HG03378 (cell line): ENCODE data around the gene S1PR1.

ENCODE experiments used
- ATAC-seq: cut with Tn5 transposase; IDR thresholded peaks from one replicate; pipeline ENCODE4 v1.9.1; 2021; ENCODE audit warnings: mild to moderate bottlenecking, moderate library complexity; ENCODE audit not compliant: unreplicated experiment

S1PR1 gene

DNA sequence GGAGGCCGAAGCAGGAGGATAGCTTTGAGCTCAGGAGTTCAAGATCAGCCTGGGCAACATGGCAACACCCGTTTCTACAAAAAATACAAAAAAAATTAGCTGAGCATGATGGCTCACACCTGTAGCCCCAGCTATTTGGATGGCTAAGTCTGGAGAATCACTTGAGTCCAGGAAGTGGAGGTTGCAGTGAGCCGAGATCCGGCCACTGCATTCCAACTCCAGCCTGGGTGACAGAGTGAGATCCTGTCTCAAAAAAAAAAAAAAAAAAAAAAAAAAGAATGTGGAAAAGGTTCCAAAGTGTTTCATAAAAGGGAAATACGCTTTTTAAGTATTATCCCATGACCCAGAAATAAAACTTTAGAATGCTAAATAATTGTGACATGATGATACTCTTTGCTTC is 8.0 kb downstream of the S1PR1 start:
- no peak for ATAC-seq

DNA sequence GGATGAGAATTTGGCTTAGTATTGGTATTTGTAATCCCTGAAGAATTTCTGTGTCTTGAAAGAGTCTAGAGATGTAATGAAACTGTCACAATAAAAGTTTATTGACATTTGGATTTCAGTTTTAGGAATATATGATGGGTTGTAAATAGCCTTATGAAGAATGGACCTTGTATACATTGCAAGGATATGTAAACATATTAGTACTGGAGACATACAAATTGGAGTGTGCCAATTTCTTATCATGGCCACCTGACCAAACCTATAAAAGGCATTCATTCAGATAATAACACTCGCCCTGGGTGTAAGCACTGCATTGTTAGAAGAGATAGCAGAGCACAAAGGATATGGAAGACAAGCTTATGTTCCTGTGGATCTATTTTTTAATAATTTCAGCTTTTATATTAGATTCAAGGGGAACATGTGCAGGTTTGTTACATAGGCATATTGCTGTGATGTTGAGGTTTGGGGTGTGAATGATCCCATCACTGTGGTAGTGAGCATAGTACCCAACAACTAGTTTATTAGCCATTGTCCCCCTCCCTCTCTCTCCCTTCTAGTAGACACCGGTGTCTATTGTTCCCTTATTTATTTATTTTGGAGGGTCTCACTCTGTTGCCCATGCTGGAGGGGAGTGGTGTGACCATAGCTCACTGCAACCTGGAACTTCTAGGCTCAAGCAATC is 8.6 kb downstream of the S1PR1 start:
- no peak for ATAC-seq

DNA sequence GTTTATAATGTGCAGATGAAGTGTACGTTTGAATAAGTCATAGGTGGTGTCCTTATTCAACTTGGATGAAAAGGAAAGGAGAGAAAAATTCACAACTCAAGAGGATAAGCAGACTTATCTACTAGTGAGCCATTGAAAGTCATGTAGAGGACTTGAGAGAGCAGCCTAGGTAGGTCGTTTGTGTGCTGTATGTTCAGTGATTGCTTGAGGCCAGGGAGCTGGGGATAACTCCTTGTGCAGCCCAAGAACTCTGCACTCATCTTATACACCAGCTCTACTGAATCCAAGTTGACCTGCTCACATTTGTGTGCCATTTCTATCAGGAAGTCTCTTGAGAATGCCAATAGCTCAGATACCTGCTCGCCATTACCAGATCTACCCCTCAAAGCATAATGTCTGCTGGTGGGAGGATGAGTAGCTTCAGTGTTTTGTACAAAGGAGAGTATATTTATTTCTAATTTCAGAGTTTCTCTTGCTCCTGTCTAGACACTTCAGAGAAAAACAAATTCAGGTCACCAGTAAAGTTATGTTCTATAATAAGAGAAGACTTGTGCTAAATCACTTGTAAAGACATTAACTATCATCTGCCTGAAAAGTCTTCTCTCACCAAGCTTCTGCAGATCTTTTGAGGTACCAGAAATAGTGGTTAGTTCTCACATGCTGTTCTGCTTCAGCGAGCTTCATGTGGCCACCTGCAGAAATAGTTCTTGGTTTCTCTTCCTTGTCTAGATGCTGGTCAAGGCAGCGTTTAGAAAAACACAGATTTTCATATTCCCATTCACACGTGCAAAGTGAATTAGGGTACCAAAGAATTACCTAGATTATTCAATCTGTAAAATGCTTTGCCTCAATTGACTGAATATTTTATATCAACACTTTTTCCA is 10.8 kb downstream of the S1PR1 start:
- peak; percentile 95 for ATAC-seq

DNA sequence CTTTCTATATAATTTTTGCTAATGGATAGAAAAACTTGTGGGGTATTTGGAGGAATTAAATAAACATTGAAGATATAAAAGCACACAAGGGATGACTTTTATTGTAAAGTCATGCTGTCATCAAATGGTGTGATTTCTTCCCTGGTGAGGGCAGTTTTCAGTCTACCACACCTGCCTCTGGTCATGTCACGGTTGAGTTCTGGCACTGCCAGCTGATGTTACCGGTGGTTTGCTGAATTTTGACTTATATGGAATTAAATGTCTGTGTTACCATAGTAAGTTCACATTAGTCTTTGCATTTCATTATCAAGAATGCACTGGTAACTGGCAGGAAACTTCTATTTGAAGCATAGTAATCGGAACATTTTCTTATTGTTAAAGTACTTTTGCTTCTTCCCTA is 13.4 kb downstream of the S1PR1 start:
- ATAC-seq, result no peak

DNA sequence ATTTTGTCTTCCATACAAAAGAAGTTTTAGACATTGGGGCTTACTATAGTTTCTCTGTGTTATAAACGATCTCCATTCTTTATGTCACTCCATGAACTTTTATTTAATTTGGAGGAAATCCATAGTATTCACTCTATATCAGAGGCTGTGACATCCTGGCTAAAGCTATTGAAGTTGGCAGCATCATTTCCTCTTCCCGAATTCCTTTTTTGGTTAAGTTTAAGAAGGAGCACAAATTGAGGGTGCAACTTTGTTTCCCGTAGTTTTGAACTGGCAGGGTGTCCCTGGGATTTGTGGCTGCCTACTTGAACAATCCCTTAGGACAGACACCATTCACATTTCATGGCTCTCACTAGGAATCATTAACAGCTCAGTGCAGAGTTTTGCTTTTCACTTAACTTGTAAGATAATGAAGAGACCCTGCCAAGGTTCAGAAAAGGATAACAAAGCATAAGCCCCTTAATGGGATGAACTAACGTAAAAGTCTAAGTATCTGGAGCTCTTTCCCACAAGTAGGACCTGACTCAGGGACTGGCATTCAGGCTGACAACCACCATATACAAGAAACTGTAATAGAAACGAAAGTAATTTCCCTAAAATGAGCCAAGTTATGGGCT is 13.9 kb downstream of the S1PR1 start:
- no peak for ATAC-seq

DNA sequence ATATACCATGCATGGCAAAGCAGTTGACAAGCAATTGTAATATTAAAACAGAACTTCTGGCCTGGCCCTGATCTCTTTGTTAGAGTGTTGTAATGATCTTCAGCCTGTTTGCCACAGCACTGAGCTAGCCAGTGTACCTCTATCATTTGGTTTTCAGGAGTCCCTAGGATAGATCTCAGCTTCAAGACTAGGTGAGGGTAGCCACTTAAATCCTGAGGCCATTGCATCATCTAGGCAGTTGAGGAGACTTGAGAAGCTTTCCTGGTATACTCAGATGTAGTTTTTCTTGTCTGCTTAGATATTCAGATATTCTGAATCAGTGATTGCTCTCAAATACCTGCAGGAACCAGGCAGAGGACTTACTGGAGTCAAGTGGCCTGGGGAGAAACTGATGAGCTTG is 14.7 kb downstream of the S1PR1 start:
- ATAC-seq, result no peak

DNA sequence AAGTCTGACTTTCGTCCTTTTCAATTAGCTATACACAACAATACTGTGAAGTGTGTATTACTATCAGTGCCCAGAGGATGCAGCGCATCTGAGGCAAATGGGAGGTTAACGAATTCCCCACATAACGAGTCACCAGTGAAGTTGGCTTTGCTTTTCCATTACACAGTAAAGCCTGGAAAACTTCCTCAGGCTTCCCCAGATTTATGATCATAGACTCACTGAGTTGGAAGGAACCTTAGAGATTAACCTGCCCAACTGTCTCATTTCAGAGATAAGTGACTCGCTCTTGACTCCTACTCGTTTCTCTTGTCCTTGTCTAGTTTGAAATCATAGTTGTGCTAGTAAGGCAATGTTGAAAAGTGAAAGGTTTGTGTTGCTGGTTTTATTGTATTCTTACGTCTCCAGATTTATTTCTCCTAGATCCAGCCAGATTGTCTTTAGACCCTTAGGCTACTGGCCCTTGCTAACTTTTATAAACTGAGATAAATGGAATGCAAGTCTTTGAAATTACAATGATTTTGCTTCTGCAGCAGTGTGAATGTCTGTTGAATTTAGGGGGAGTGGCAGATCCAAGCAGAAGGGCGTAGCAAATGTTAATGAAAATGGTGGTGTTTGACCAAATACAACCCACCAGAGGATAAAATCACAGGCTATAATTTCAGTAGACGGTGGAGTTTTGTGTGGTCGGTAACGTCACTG is 17.3 kb downstream of the S1PR1 start:
- ATAC-seq, result no peak

DNA sequence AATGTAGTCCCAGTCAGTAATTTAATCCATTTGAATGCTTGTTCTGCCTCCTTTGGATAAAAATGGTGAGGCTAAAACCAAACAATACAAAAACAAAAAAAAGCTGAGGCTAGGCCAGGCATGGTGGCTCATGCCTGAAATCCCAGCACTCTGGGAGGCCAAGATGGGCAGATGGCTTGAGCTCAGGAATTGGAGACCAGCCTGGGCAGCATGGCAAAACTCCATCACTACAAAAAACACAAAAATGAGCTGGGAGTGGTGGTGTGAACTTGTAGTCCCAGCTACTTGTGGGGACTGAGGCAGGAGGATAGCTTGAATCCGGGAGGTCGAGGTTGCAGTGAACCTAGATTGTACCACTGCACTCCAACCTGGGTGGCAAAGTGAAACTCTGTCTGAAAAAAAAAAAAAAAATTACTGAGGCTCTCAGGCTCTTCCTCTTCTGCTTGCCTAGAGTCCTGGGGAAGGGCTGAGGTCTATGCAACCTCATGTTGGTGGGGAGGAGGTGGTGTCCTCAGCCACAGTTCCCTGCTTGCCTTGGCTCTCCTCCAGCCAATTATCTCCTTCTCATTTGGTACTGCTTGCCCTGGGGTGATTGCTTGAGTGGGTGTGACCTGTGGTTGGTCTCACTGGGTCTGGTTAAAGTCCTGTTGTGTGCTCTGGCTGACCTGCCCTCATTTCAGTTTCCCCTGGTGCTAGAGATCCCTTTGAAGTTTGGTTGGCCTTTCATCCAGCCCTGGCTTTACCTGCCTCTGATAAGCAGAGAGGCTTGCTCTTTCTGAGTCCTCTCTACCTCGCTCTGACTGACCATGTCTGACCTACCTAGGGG is 20.9 kb downstream of the S1PR1 start:
- peak; percentile 93 for ATAC-seq

DNA sequence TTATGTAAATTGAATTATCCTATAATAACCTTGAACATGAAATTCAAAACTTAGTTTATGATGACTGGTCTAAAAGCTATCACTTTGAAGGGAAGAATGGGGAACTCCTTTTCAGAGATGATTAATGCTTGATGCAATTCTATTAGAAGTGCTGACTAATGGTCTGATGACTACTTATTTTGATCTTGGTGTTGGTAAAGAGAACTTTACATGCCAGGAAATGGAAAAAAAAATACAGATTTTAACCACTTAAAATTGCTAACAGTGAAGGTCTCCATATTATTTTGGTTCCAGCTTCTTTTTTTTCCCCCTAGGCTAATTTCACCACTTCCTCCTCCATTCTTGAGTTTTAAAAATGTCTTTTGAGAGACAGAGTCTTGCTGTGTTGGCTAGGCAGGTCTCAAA is 22.9 kb downstream of the S1PR1 start:
- ATAC-seq, result no peak

DNA sequence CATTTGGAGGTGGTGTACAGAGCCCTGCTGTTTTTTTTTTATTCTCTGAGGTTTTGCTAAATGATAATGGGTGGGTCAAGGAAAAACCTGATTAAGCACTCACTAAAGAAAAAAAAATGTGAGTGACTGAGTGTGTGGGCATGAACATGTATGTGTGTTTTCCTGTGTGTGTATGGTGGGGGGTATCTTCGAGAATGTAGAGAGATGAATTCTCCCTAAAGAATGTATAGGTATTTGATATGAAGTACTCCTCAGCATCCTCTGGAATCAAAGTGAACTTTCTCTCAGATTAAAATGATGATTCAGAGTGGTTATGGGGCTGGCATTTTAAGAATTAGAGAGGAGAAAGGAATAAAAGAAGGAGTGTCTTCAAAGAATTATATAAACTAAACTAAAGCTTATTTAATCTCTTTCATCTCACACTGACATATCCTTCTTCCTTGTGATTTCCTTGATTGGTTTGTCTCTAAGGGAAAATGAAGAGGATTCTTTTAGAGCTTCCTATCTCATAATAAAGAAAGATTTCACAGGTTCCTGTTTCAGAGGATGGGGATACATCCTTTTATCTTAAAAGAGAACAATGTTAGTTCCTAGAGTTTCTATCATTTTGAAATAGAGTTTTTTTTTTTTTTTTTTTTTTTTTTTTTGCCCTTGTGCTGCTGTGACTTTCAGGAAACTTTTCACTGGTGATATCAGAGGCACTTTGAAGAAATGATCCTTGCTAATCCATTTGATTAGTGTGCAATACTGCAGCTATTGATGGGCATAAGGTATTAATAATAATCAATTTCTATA is 23.9 kb downstream of the S1PR1 start:
- no peak for ATAC-seq

DNA sequence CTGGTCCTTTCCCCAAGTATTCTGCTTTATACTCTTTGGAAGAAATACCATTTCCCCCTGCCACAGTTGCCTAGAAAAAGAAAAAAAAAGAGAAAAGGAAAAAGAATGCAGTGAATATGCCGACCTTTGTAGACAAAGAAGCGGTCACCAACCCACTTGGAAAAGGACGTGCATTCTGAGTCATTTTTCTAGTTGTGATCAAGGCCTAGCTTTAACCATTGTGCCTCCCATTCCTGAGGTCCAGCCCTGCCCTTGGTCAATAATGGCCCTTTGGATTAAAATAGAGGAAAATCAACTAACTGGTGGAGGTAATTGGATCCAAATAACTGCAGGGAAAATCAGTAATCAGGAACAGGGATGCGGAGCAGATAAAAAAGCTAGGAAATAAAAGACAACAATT is 24.8 kb downstream of the S1PR1 start:
- ATAC-seq, result no peak

DNA sequence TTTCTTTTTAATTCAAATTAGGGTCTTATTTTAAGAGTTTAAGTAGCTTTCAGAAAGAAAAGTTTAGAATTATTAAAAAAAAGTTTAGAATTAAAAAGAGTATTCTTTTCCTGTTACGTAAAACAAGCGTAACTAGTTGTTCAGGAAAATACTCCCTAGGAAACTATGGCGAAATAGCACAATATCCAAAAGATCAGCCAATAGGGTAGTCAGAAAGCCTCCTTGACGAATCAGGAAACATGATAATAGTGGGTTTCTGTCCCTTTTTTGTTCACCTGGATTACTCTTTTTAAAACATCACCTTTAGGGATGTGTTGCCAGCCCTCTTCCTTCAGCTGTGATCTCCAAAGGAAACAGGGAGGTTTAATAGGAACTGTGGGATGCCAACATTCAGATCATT is 25.2 kb downstream of the S1PR1 start:
- ATAC-seq, result no peak

DNA sequence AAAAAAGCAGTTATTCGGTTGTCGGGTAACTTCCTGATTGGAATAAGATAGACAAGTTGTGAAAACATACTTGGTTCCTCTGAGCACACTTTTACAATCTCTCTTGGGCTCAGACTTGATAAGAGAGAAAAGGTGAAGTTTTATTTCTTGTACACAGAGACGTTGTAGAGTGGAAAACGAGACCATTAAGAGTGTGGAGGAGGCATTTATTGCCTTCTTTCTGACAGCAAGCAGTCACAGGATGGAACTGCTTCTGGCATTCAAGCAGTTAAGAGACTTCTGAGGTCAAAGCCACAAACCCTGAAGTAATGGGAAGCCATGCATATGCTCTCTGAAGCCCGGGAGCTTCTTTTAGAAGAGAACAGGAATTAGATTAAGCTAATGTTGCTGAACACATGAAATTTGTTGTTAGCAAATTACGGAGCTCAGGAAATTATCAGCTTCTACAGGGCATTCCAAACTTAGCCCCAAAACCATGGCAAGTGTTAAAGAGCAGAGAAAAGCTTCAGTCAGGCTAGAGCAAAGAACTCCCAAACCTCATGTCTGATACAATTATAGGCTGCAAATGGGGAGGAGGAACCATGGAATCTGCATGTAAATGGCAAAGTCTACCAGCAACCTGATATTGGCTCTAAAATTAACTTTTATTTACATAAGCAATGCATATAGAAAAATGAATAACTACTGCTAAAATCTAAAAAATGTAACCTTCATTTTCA is 26.0 kb downstream of the S1PR1 start:
- no peak for ATAC-seq

DNA sequence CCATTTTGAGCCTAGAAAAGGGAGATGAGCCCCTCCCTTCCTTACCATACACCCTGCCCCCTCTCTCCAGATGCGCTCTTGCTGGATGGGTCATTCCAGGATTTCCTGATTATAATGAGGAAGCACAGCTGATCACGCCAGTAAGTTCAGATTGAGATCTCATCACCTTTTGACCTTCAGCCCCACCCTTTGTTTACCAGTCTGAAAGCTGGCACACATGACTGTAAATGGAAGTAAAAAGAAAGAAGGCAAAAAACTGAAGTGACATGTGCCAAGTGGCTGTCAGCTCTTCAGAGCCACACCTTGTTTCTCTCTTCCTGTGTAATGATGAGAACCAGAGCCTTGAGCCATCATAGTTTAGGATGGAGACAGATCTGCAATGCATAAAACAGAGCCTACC is 27.9 kb downstream of the S1PR1 start:
- no peak for ATAC-seq

DNA sequence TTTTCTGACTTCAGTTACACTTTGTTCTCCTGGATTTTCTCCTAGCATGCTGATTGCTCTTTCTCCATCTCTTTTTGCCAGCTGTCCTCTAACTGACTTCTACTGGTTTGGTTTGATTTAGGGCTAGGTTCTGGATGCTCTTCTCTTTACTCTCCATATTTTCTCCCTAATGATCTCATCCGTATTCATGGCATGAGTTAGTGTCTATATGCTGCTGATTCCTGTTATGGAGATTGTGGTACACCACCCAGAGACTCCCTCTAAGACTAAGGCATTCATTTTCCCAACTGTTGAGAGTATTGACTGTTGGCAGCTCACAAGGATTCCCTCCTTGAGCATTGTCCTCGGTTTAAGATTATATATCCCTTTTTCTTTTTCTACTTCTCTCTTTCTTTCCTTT is 28.9 kb downstream of the S1PR1 start:
- ATAC-seq, result no peak

DNA sequence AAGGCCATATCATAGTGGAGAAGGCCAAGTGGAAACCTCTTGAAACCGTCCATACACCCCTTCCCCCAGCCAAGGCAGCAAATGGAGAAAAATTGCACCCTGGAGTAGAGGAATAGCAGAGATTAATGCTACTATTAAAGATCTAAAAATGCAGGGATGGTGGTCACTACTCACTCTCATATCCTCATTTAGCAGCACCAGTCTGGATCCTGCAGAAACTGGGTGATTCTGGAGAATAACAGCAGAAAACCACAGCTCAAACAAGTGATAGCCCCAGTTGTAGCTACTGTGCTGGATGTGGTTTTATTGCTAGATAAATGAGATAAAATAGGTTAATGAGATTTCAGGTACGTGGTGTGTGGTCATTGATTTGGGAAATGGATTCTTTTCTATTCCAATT is 30.3 kb downstream of the S1PR1 start:
- ATAC-seq, result no peak

DNA sequence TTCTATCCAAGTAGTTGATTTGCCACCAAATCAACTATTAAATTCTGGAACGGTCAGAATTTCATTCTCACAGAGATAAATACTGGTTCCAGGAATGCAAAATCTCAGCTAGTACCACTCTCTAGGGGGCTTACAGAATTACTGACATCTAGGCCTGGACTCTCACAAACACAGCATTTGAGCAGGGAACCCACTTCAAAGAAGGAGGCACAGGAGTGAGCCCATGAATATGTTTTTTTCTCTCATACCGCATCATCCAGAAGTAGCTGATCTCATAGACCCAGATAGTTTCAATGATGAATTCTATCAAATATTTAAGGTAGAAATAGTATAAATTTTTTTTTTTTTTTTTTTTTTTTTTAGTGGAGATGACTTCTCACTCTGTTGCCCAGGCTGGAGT is 32.1 kb downstream of the S1PR1 start:
- ATAC-seq, result no peak

DNA sequence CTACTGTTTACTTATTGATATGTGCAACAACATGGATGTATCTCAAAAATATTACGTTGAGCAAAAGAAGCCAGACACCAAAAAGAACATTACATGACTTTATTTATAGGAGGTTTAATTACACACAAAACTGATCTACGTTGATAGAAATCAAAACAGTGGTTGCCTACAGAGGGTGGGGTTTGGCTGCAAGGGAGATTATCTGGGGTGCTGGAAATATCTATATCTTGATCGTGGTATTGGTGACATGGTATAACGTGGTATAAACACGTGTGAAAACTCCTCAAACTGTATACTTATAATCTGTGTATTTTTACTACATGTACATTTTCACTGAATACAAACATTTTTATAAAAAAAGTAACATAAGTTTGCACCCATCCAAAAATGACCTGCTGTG is 38.9 kb downstream of the S1PR1 start:
- ATAC-seq, result no peak

DNA sequence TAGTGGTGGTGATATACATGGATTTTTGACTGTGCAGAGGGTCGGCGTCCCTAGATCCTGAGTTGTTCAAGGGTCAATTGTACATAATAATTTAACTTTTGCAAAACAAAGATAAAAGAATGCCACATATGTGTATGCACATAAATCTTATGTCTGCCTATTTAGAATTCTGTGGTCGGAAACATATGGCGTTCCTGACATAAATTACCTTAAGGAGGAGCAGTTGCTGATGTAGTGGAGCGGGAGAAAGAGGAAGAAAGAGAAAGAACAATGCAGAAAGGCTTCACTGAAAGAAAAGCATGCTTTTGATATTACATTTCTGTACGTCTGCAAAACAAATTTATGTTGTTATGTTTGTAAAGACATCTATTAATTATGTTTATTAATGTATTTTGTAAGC is 40.0 kb downstream of the S1PR1 start:
- ATAC-seq, result no peak
